Mesothelial cell of epicardium (in vitro differentiated cells): ENCODE results near the gene EP400. TPM values are rescaled to one million over a fixed set of nuclear protein-coding genes. Genes with fewer than 3 reads are reported as not detected.

ENCODE experiments used
- DNase-seq, 2 experiments: peaks; one replicate each; pipeline ENCODE4 v3.0.0; 2021; ENCODE audit warnings: low spot score in 2 of 2; ENCODE audit not compliant: unreplicated experiment in 2 of 2
- H3K27ac Mint-ChIP-seq: 2 replicates; pipeline ENCODE4 v1.8.0; 2021; ENCODE audit warnings: mixed read lengths
- H3K27me3 Mint-ChIP-seq: 2 replicates; pipeline ENCODE4 v1.8.0; 2021; ENCODE audit warnings: low read depth, mixed read lengths
- H3K36me3 Mint-ChIP-seq: 2 replicates; pipeline ENCODE4 v1.8.0; 2021; ENCODE audit warnings: mixed read lengths
- H3K4me1 Mint-ChIP-seq: 2 replicates; pipeline ENCODE4 v1.8.0; 2021; ENCODE audit warnings: mixed read lengths
- H3K4me3 Mint-ChIP-seq: 2 replicates; pipeline ENCODE4 v1.8.0; 2021; ENCODE audit warnings: mild to moderate bottlenecking, moderate library complexity, mixed read lengths
- H3K9me3 Mint-ChIP-seq: 2 replicates; pipeline ENCODE4 v1.8.0; 2021; ENCODE audit warnings: mixed read lengths
- total RNA-seq: library from RNA; stranded (reverse); gene quantifications from 3 replicates; pipeline ENCODE4 v1.2.1, GENCODE V29; 2021
- TF ChIP-seq, protein P1 (sequence below): fragments of 200-600 bp; sonication (generic); IDR thresholded peaks from one replicate; pipeline ENCODE4 v1.5.0; 2021; ENCODE audit warnings: antibody characterized with exemption; ENCODE audit not compliant: unreplicated experiment

The EP400 gene
- total RNA-seq, 1 donor from 2014 or later = 77.9 TPM

DNA sequence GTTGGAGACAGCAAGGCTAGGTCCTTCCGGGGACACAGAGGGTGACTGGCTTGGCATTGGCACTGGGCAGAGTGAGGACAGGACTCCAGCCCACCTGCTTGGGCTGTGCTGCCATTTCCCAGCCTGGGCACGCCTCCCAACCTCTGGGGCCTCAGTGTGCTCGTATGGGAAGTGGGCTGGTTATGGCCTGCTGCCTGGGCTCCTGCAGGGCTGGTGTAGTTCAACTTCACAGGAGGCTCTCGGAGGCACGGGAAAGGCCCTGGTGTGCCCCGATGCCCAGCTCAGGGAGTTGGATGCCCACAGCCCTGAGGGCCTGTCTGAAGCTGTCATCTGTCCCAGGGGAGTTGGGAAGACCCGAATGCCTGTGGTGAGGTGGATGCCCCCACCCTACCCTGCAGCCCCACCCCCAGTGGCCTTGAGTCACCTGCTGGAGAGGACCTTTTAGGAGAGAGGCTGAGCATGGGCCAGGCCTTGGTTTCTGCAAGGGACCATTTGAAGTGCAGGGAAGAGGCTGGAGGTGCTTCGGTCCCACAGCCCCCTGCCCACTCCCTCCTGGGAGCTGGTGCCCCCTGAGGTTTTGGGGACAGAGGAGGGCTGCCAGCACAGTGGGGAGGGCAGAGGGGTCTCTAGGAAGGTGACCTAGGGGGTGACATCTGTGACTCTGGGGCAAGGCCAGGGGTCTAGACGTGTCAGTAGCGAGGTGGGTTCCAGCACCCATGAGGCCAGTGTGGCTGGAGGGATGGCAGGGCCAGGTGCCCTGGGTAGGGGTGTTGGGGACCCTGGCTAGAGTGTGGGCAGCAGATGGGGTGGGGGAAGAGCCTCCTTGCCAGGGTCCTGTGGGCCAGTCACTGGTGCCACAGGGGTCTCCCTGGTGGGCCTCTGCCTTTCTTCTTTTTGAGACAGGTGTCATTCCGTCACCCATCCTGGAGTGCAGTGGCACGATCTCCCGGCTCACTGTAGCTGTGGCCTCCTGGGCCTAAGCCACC is 46.2 kb upstream of the EP400 start:
- Mint-ChIP-seq H3K4me1 (no peaks in the 10 kb centered on the region), H3K4me3 (no peak overlapping the region), H3K36me3 (no peaks in the 10 kb centered on the region), H3K27me3 (no peaks in the 10 kb centered on the region), H3K9me3 (no peaks in the 10 kb centered on the region), H3K27ac (no peak overlapping the region)
- DNase-seq = no peak
- TF ChIP-seq, protein P1, sequence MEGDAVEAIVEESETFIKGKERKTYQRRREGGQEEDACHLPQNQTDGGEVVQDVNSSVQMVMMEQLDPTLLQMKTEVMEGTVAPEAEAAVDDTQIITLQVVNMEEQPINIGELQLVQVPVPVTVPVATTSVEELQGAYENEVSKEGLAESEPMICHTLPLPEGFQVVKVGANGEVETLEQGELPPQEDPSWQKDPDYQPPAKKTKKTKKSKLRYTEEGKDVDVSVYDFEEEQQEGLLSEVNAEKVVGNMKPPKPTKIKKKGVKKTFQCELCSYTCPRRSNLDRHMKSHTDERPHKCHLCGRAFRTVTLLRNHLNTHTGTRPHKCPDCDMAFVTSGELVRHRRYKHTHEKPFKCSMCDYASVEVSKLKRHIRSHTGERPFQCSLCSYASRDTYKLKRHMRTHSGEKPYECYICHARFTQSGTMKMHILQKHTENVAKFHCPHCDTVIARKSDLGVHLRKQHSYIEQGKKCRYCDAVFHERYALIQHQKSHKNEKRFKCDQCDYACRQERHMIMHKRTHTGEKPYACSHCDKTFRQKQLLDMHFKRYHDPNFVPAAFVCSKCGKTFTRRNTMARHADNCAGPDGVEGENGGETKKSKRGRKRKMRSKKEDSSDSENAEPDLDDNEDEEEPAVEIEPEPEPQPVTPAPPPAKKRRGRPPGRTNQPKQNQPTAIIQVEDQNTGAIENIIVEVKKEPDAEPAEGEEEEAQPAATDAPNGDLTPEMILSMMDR = no peak

DNA sequence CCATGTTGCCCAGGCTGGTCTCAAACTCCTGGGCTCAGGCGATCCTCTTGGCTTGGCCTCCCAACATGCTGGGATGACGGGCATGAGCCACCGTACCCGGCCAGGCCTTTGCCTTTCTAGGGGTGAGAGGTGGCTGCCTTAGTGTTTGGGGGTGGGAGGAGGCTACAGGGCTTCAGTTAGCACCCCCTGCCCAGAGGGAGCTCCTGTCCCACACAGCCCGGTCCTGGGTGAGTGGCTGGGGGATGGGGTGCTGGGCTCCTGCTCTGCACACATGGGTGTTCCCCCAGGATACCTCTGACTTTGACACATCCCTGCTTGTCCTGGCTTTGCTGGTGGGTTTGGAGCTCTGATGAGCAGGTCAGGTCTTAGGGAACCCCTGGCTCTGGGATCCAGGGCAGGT is 45.4 kb upstream of the EP400 start:
- H3K4me3 Mint-ChIP-seq = no peak overlapping the region
- no peaks in the 10 kb centered on the region for H3K9me3 Mint-ChIP-seq
- H3K27ac Mint-ChIP-seq = no peak overlapping the region
- H3K4me1 Mint-ChIP-seq = no peaks in the 10 kb centered on the region
- H3K27me3 Mint-ChIP-seq = no peaks in the 10 kb centered on the region
- no peak for DNase-seq
- peaks cover 2% of the 10 kb centered on the region for H3K36me3 Mint-ChIP-seq
- TF ChIP-seq, protein P1 = no peak

DNA sequence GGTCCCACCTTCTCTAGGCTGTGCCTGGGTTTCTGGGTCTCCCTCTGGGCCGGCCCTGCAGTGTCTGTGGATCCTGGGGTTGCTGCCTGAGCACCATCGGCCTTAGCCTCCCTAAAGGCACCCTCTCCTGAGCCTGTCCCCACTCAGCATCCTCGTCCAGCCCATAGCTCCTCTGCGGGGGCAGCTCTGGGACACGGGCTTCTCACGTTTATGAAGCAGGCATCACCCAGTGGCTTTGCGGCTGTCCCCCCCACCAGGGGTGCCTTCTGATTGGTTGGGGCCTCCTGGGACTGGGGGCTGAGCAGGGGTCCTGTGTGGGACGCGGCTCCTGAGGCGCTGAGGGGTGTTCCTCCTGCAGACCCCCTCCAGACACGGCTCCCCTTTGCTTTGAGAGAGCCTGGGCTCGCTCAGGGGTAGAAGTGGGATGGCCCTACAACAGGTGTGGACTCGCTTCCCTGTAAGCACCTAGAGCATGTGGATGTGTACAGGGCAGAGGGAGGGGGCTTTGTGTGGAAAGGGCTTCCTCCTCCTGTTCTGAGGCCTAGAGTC is 44.6 kb upstream of the EP400 start:
- Mint-ChIP-seq H3K4me3 (no peak overlapping the region), H3K27ac (no peak overlapping the region), H3K27me3 (no peaks in the 10 kb centered on the region), H3K9me3 (no peaks in the 10 kb centered on the region), H3K4me1 (no peaks in the 10 kb centered on the region), H3K36me3 (peaks cover 2% of the 10 kb centered on the region)
- DNase-seq = no peak
- TF ChIP-seq, protein P1 = no peak

DNA sequence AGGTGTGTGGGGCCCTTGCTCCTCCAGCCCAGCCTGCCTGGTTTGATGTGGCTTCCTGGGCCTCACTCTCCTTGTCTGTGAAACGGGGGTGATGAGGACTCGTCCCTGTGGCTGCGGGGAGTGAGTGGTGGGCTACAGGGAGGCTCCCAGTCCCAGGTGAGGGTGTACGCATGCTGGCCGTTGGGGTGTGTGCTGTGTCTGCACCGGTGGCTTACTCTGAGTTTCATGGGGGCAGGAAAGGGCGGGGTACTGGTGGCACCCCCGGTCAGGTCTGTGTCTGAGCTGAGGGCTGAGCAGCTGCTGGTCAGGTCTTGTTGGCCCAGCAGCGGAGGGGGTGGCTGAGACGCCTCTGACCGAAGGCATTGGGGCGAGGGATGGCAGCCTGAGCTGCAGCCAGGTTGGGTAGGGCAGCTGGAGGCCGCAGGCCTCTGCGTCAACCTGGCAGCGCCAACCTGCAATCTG is 44.1 kb upstream of the EP400 start:
- H3K4me3 Mint-ChIP-seq = no peak overlapping the region
- TF ChIP-seq, protein P1 = no peak
- peaks cover 2% of the 10 kb centered on the region for H3K36me3 Mint-ChIP-seq
- no peaks in the 10 kb centered on the region for H3K4me1 Mint-ChIP-seq
- DNase-seq = no peak
- H3K9me3 Mint-ChIP-seq = no peaks in the 10 kb centered on the region
- no peak overlapping the region for H3K27ac Mint-ChIP-seq
- no peaks in the 10 kb centered on the region for H3K27me3 Mint-ChIP-seq

DNA sequence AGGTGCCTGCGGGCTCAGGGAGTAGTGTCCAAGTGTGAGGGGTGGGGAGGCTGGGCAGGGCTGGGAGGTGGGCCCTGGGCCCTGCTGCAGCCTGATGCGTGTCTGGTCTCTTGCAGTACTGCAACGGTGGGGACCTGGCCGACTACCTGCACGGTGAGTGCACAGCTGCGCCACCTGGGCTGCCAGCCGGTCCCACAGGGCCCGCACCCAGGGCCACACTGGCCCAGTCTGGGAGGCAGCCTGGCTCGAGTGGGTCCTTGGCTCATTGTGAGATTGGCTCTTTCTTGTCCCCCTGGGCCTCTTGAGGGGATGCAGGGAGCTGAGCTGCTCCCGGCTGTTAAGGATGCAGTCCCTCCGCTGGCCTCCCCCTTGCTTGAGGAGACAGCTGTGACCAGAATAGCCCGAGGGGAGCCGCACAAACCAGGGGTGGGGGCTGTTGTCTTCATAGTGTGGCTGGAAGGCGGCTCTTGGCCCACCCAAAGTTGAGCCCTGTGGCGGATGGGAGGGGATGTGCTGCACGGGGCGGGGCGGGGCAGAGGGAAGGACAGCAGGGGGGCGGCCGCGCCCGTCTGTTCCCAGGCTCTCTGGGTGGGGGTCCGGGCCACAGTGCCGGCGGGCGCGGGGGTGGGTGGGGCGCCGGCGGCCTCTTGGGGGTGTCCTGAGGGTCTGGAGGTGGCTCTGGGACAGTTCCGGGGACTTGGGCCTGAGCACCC is 42.2 kb upstream of the EP400 start:
- Mint-ChIP-seq H3K27ac (no peak overlapping the region), H3K4me3 (no peak overlapping the region), H3K9me3 (no peaks in the 10 kb centered on the region), H3K4me1 (no peaks in the 10 kb centered on the region), H3K27me3 (no peaks in the 10 kb centered on the region), H3K36me3 (peaks cover 5% of the 10 kb centered on the region)
- TF ChIP-seq, protein P1 = no peak
- no peak for DNase-seq
